Keratinocyte (primary cell): ENCODE data around the gene SEZ6. TPM values are rescaled to one million over a fixed set of nuclear protein-coding genes. Genes with fewer than 3 reads are reported as not detected.

ENCODE experiments used
- DNase-seq: peaks from one replicate; pipeline ENCODE4 v3.0.0-alpha.2; 2011; ENCODE audit warnings: low read depth, missing footprints, low spot score
- FAIRE-seq: peaks from 2 replicates; lab custom pipeline; 2011; peaks lifted over from hg19 to GRCh38; lab: Jason Lieb, UNC
- H2AFZ ChIP-seq: 2 replicates; pipeline ENCODE4 v1.6.0; 2012; ENCODE audit warnings: low read length, control low read depth, inconsistent platforms; ENCODE audit not compliant: control insufficient read depth
- H3K27ac ChIP-seq: 2 replicates; pipeline ENCODE4 v1.5.1; 2011; ENCODE audit warnings: low read length; ENCODE audit not compliant: control insufficient read depth, insufficient read depth
- H3K27me3 ChIP-seq: 3 replicates; pipeline ENCODE4 v1.6.0; 2011; ENCODE audit warnings: low read length; ENCODE audit not compliant: control insufficient read depth, insufficient read depth; ENCODE audit errors: extremely low read depth
- H3K36me3 ChIP-seq, 2 experiments: 2 replicates in 1 of 2; 3 replicates in 1 of 2; pipeline ENCODE4 v1.5.1; 2011; ENCODE audit warnings: low read length in 2 of 2, mild to moderate bottlenecking in 1 of 2; ENCODE audit not compliant: control insufficient read depth in 2 of 2, insufficient read depth in 2 of 2; ENCODE audit errors: extremely low read depth in 1 of 2
- H3K4me1 ChIP-seq: 3 replicates; pipeline ENCODE4 v1.5.1; 2011; ENCODE audit warnings: low read length; ENCODE audit not compliant: control insufficient read depth, insufficient read depth; ENCODE audit errors: extremely low read depth
- H3K4me2 ChIP-seq: 3 replicates; pipeline ENCODE4 v1.6.0; 2011; ENCODE audit warnings: low read depth, low read length; ENCODE audit not compliant: control insufficient read depth, insufficient read depth; ENCODE audit errors: extremely low read depth
- H3K4me3 ChIP-seq, 3 experiments: fragments of 200-600 bp in 1 of 3; sonication (generic) in 1 of 3; 2 replicates in 2 of 3; 3 replicates in 1 of 3; pipeline ENCODE4 v1.5.1; 2011 to 2016; ENCODE audit warnings: low read length in 3 of 3, mild to moderate bottlenecking in 3 of 3, control low read depth in 2 of 3, inconsistent platforms in 1 of 3, low read depth in 1 of 3, mixed read lengths in 1 of 3, mixed run types in 1 of 3, moderate library complexity in 1 of 3; ENCODE audit not compliant: control insufficient read depth in 2 of 3, insufficient read depth in 2 of 3; ENCODE audit errors: extremely low read depth in 1 of 3
- H3K79me2 ChIP-seq: 2 replicates; pipeline ENCODE4 v1.6.0; 2012; ENCODE audit warnings: low read length; ENCODE audit not compliant: control insufficient read depth, insufficient read depth
- H3K9ac ChIP-seq: 3 replicates; pipeline ENCODE4 v1.6.0; 2011; ENCODE audit warnings: low read length; ENCODE audit not compliant: control insufficient read depth, insufficient read depth; ENCODE audit errors: extremely low read depth
- H3K9me1 ChIP-seq: 3 replicates; pipeline ENCODE4 v1.6.0; 2011; ENCODE audit warnings: low read length; ENCODE audit not compliant: control insufficient read depth, insufficient read depth; ENCODE audit errors: extremely low read depth
- H3K9me3 ChIP-seq: 2 replicates; pipeline ENCODE4 v1.5.1; 2012; ENCODE audit warnings: low read depth, low read length; ENCODE audit not compliant: control insufficient read depth
- H4K20me1 ChIP-seq: 3 replicates; pipeline ENCODE4 v1.6.0; 2011; ENCODE audit warnings: low read length; ENCODE audit not compliant: control insufficient read depth, insufficient read depth; ENCODE audit errors: extremely low read depth
- CTCF ChIP-seq, 3 experiments: IDR thresholded peaks in 1 of 3; conservative IDR thresholded peaks in 1 of 3; optimal IDR thresholded peaks in 1 of 3; 2 replicates in 2 of 3; 3 replicates in 1 of 3; pipeline versions ENCODE3 to v1.5.1; 2011; ENCODE audit warnings: low read length in 3 of 3, mild to moderate bottlenecking in 3 of 3, moderate library complexity in 2 of 3, control low read depth in 1 of 3, inconsistent platforms in 1 of 3; ENCODE audit not compliant: insufficient read depth in 2 of 3; ENCODE audit errors: extremely low read depth in 1 of 3
- EZH2 ChIP-seq: IDR thresholded peaks from one replicate; pipeline ENCODE4 v1.6.1; 2012; ENCODE audit warnings: inconsistent platforms, mild to moderate bottlenecking, low read length, moderate library complexity
- dilution Hi-C: fragments of 300-500 bp; cut with MboI; formaldehyde crosslinking; loops from one replicate; pipeline ENCODE4 v1.7.0; 2020; ENCODE audit warnings: low sequenced_read_pairs; ENCODE audit not compliant: extremely low pct_ligation_motif_present
- polyA plus RNA-seq, 5 experiments: library from polyadenylated mRNA; depleted of rRNA in 3 of 5; stranded (reverse) in 3 of 5; stranded (forward) in 1 of 5; unstranded in 1 of 5; fragments of >200 nt; gene quantifications; 1 replicate in 1 of 5; 2 replicates in 3 of 5; 3 replicates in 1 of 5; pipeline versions ENCODE4 v1.2.1 to v1.2.3, GENCODE V29; 2011 to 2012; ENCODE audit warnings: missing spikeins in 2 of 5, low read depth in 1 of 5, low replicate concordance in 1 of 5

Gene SEZ6
- polyA plus RNA-seq, 1 donor (not counting 4 experiments of a cell fraction or from before 2014, with no cell fraction given), result not detected

- no peaks in the 10 kb centered on the region for H3K4me1 ChIP-seq
- H3K27ac ChIP-seq, result no peak overlapping the region
- no peak overlapping the region for H3K9ac ChIP-seq
- FAIRE-seq, result no peak
- TF ChIP-seq EZH2 (no peak), CTCF (optimal IDR thresholded peaks at IDR 0.05 in 1 of 3, IDR thresholded peaks at IDR 0.05 in 1 of 3, conservative IDR thresholded peaks at IDR 0.05 in 1 of 3; ENCODE audit: extremely low read depth in 1 of 3, insufficient read depth in 2 of 3, low read length in 3 of 3) (no peak)
- peaks cover 31% of the 10 kb centered on the region for H3K27me3 ChIP-seq
- no peaks in the 10 kb centered on the region for H4K20me1 ChIP-seq
- dilution Hi-C loops, result no loop called here
- no peak overlapping the region for H2AFZ ChIP-seq
- H3K36me3 ChIP-seq, result no peaks in the 10 kb centered on the region
- DNase-seq, result no peak
- H3K9me1 ChIP-seq, result no peaks in the 10 kb centered on the region
- no peak overlapping the region for H3K4me3 ChIP-seq
- no peak overlapping the region for H3K4me2 ChIP-seq
- no peaks in the 10 kb centered on the region for H3K79me2 ChIP-seq
- no peaks in the 10 kb centered on the region for H3K9me3 ChIP-seq
Observed at GRCh38 chr17:28997806-28998205, 8.0 kb downstream of the SEZ6 start.

GRCh38 chr17:28996554-28997096, 9.2 kb downstream of the SEZ6 start:
- Histone ChIP-seq H3K9me3 (no peaks in the 10 kb centered on the region), H4K20me1 (no peaks in the 10 kb centered on the region), H3K27me3 (peaks cover 32% of the 10 kb centered on the region), H3K9me1 (no peaks in the 10 kb centered on the region), H3K36me3 (no peaks in the 10 kb centered on the region), H3K4me2 (no peak overlapping the region), H2AFZ (no peak overlapping the region), H3K27ac (no peak overlapping the region), H3K79me2 (no peaks in the 10 kb centered on the region), H3K9ac (no peak overlapping the region), H3K4me1 (no peaks in the 10 kb centered on the region), H3K4me3 (no peak overlapping the region)
- no peak for DNase-seq
- FAIRE-seq, result no peak
- TF ChIP-seq CTCF (optimal IDR thresholded peaks at IDR 0.05 in 1 of 3, IDR thresholded peaks at IDR 0.05 in 1 of 3, conservative IDR thresholded peaks at IDR 0.05 in 1 of 3; ENCODE audit: extremely low read depth in 1 of 3, insufficient read depth in 2 of 3, low read length in 3 of 3), result no peak
- no peak for TF ChIP-seq EZH2
- dilution Hi-C loops, result no loop called here
